ENCODE measurements around the gene SLC26A6.

The SLC26A6 gene

DNA sequence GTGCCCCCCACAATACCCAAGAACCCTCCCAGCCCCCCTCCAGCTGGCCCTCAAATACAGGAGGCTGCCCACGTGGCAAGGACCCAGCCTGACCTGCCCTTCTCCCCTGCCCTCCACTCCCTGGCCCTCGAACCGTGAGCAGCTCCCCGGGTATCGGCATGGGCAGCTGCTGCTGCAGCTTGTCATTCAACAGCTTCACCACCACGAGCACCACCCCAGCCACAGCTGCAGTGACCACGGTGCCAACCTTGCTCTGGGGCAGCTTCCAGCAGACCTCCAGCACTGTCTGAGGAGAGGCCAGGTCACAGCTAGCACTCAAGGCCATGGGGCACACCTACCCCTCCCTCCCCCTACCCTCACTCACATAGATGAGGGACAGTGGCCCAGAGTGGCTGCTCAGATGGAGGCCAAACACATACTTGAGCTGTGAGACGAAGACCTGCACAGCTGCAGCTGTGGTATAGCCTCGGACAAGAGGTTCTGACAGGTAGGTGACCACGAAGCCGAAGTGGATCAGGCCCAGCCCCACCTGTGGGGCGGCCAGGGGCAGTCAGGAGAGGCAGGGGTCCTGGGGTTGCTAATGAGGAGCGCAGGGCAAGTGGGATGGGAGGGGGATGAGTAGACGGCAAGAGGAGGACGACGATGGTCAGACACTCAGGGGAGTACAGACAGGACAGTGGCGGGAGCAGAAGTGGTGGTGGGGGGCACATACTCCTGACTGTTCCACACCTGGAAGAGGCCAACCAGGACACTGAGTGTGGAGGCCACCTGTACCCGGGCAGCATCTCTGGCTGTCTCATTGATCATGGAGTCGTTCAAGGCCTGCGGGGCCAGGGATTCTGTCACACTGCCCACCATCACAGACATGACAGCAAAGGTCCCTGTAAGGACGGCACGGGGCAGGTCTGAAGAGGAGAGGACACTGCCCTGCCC lies 3.5 kb downstream of the SLC26A6 start:
- DNase-seq (ENCODE audit: low read depth in 2 of 2): no peak

GRCh38 chr3:48630833-48631232 lies 4.4 kb downstream of the SLC26A6 start:
- no peak for DNase-seq (ENCODE audit: low read depth in 2 of 2)

DNA sequence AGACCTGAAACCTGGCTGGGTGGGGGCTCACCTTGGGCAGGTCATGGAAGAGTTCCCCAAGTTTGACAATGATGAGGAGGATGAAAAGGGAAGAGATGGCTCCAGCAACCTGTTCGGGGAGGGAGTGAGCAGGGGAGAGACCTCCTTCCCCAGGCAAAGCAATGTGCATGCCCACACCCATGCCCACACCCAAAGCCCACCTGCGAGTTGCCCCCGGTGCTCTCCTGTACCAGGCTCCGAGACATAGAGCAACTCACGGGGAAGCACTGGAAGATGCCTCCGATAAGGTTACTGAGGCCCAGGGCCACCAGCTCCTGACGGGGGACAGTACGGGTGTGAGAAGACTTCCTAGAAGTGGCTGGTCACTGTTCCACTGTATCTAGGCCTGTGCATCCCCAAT lies 4.9 kb downstream of the SLC26A6 start:
- no peak for DNase-seq (ENCODE audit: low read depth in 2 of 2)

DNA sequence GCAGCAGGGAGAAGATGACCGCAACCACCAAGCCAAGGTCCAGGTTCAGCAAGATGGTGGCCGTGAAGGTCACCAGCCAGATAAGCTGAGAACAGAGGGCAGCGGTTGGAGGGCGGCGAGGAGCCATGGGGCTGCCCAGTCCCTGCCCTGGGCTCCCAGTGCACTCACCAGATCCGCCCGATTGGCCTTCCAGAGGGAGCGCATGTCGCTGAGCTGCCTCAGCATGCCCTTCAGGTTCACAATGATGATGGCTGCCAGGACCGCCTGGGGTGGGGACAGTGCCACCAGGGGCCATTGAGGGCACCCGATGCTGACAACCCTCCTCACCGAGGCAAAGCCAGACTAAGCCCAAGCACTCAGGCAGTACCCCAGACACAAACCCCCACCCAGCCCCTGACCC lies 5.4 kb downstream of the SLC26A6 start:
- DNase-seq (ENCODE audit: low read depth in 2 of 2): no peak

GRCh38 chr3:48628277-48629017 lies 6.8 kb downstream of the SLC26A6 start:
- no peak for DNase-seq (ENCODE audit: low read depth in 2 of 2)

DNA sequence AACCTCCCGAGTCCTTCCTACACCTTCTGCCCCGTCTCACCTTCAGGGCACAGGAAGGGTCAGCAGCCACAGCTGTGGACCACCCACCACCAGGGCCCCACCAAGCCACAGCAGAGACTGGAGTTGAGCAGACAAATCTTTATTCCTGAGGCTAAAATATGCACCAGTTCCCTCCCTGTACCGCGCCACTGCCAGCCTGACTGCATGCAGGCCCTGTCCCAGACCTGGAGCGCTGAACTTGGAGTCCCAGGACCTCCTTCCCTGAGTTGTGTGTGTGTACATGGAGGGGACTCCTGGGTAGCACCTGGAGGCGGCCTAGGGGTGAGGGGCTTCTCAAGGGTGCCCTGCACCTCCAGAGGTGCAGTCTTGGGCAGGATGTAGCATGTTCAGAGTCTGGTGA lies 9.7 kb downstream of the SLC26A6 start:
- DNase-seq (ENCODE audit: low read depth in 2 of 2): no peak

GRCh38 chr3:48624767-48625166 lies 10.5 kb downstream of the SLC26A6 start:
- DNase-seq (ENCODE audit: low read depth in 2 of 2): no peak

- DNase-seq (ENCODE audit: low read depth in 2 of 2): no peak
These were observed 11.3 kb downstream of the SLC26A6 start for GRCh38 chr3:48623851-48624547.

GRCh38 chr3:48621461-48621869 lies 13.8 kb downstream of the SLC26A6 start, which contains the start of gene TMEM89:
Gene TMEM89 (minus strand): TSS chr3:48621769. CDS start chr3:48621756, 13 bp downstream.
- no peak for DNase-seq (ENCODE audit: low read depth in 2 of 2)

- no peak for DNase-seq (ENCODE audit: low read depth in 2 of 2)
These were observed 15.4 kb downstream of the SLC26A6 start for GRCh38 chr3:48619541-48620524.

DNA sequence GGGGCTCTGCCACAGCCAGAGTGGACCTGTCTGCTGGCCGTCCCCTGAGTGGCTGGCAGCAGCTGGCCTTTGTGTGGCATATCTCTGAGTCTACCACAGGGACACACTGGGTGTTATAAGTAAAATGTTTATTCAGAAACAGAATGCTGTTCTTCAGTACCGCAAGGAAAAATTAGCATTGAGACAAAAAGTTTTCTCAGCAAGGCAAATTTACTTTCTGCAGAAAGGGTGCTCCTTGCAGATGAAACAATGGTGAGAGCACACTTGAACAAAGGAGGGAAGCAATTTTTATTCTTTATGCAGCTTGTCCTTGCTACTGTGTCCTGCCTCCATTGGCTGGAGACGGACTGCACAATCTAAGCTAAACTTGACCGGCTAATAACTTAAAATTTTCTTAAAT lies 17.7 kb downstream of the SLC26A6 start:
- no peak for DNase-seq (ENCODE audit: low read depth in 2 of 2)

- DNase-seq (ENCODE audit: low read depth in 2 of 2): peak; percentile 43 to 46
These were observed 21.2 kb downstream of the SLC26A6 start for GRCh38 chr3:48614044-48614443.

- no peak for DNase-seq (ENCODE audit: low read depth in 2 of 2)
These were observed 23.0 kb downstream of the SLC26A6 start for GRCh38 chr3:48612309-48612708.

- peak; percentile 67 to 69 for DNase-seq (ENCODE audit: low read depth in 2 of 2)
These were observed 25.9 kb downstream of the SLC26A6 start, which contains the start of gene UQCRC1 for GRCh38 chr3:48609088-48610005. Gene UQCRC1 (minus strand): TSS chr3:48609646. CDS start chr3:48609620, 26 bp downstream.

- DNase-seq (ENCODE audit: low read depth in 2 of 2): no peak
These were observed 27.7 kb downstream of the SLC26A6 start for GRCh38 chr3:48607519-48607918.

GRCh38 chr3:48601622-48601994 lies 33.7 kb downstream of the SLC26A6 start:
- DNase-seq (ENCODE audit: low read depth in 2 of 2): no peak

DNA sequence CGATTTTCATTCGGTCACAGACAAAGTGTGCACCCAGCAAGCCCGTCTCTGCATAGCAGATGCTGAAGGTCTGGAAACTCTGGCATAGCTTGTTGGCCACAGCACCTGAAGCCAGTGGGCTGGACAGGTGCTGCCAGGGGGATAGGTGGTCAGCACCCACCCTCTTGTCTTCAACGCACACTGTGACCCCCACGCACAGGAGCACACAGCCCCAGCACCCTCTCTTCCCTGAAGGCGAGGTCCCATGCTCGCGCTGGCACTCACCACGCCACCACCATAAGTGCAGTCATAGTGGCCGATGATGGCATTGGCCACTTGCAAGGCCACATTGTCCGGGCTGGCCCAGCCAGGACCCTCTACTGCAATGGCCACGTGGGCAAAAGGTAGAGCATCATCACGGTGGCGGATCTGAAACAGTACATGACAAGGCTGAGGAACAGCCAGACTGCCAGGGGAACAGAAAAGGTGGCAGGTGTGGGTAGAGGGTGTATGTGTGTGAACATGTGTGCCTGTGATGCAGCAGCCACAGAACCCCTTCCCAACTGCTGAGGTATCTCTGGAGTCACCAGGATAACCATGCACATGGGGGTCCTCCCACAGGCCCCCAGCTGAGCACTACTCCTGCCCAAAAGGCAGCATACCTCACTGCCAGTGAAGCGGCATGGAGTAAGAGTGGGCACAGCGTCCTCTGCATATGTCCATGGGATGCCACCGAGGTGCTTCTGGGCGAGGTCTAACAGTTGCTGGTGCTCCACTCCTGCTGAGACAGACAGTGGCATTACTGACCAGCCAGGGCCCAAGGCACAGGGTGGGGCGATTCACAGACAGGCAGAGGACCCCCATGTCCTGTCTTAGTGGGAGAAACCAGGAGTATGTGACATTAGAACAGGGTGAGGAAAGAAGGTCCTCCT lies 34.3 kb downstream of the SLC26A6 start:
- DNase-seq (ENCODE audit: low read depth in 2 of 2): no peak

- DNase-seq (ENCODE audit: low read depth in 2 of 2): no peak
These were observed 35.6 kb downstream of the SLC26A6 start for GRCh38 chr3:48599509-48600285.
